K562 (cell line): ENCODE data around the gene CSF2. TPM values are rescaled to one million over a fixed set of nuclear protein-coding genes. Genes with fewer than 3 reads are reported as not detected.

Experiments
- BHLHE40 ChIP-seq: IDR thresholded peaks from 2 replicates; pipeline ENCODE4 v1.6.1; 2011; ENCODE audit warnings: low read length, improper control_type of control experiment
- CTCF ChIP-seq, 3 experiments: IDR thresholded peaks in 2 of 3; conservative IDR thresholded peaks in 1 of 3; 2 replicates each; pipeline ENCODE4 v1.5.1; 2011 to 2012; ENCODE audit warnings: low read length in 3 of 3, mild to moderate bottlenecking in 3 of 3, control low read depth in 2 of 3, improper control_type of control experiment in 1 of 3, inconsistent platforms in 1 of 3, low read depth in 1 of 3, mixed read lengths in 1 of 3, moderate library complexity in 1 of 3; ENCODE audit not compliant: insufficient read depth in 2 of 3
- E2F3 ChIP-seq: fragments of 250-450 bp; sonication (Bioruptor Pico); IDR thresholded peaks from 2 replicates; pipeline ENCODE4 v1.4.0; 2020; ENCODE audit warnings: mild to moderate bottlenecking
- FOSL1 ChIP-seq: fragments of 200-800 bp; sonication (Bioruptor generic); conservative IDR thresholded peaks from 2 replicates; pipeline ENCODE4 v1.6.1; 2016; ENCODE audit warnings: missing genetic modification characterization, missing compliant biosample characterization
- MAFF ChIP-seq: IDR thresholded peaks from 2 replicates; pipeline ENCODE4 v1.6.1; 2012; ENCODE audit warnings: low read length, improper control_type of control experiment
- MAX ChIP-seq: sonication (generic); formaldehyde crosslinking; IDR thresholded peaks from 2 replicates; pipeline ENCODE4 v1.9.0; 2022; ENCODE audit warnings: mild to moderate bottlenecking, missing genetic modification reagents
- MCM2 ChIP-seq: fragments of 450-650 bp; IDR thresholded peaks from 2 replicates; pipeline ENCODE4 v1.6.1; 2017; ENCODE audit warnings: low read depth, mild to moderate bottlenecking
- MXI1 ChIP-seq: IDR thresholded peaks from 2 replicates; pipeline ENCODE4 v1.6.1; 2011; ENCODE audit warnings: low read depth, mild to moderate bottlenecking, improper control_type of control experiment, low read length
- NR2C1 ChIP-seq, 2 experiments: fragments of 450-650 bp; IDR thresholded peaks; 2 replicates each; pipeline ENCODE4 v1.6.1; 2017; ENCODE audit warnings: mild to moderate bottlenecking in 2 of 2, antibody characterized with exemption in 1 of 2, inconsistent platforms in 1 of 2, missing compliant biosample characterization in 1 of 2, missing genetic modification characterization in 1 of 2
- RAD21 ChIP-seq, 2 experiments: fragments of 250-450 bp in 1 of 2; fragments of 450-650 bp in 1 of 2; sonication (Bioruptor Pico) in 1 of 2; formaldehyde crosslinking in 1 of 2; IDR thresholded peaks in 1 of 2; conservative IDR thresholded peaks in 1 of 2; 2 replicates each; pipeline versions ENCODE4 v1.4.0 to v1.8.0; 2020 to 2022; ENCODE audit warnings: mild to moderate bottlenecking in 2 of 2, moderate library complexity in 1 of 2
- RNF2 ChIP-seq: sonication (generic); IDR thresholded peaks from 2 replicates; pipeline ENCODE4 v1.6.1; 2016
- SREBF2 ChIP-seq: sonication (generic); formaldehyde crosslinking; IDR thresholded peaks from 2 replicates; pipeline ENCODE4 v1.4.0; 2020; ENCODE audit warnings: mild to moderate bottlenecking, missing genetic modification reagents
- TFAM ChIP-seq: fragments of 250-450 bp; sonication (Bioruptor Pico); conservative IDR thresholded peaks from 2 replicates; pipeline ENCODE4 v1.5.0; 2021; ENCODE audit warnings: mild to moderate bottlenecking, moderate library complexity
- ZNF212 ChIP-seq: fragments of 450-650 bp; formaldehyde crosslinking; IDR thresholded peaks from 2 replicates; pipeline ENCODE4 v1.4.0; 2020; ENCODE audit warnings: mild to moderate bottlenecking
- ZNF316 ChIP-seq: fragments of 450-650 bp; IDR thresholded peaks from 2 replicates; pipeline ENCODE4 v1.6.1; 2016
- ZNF584 ChIP-seq: fragments of 200-800 bp; sonication (Bioruptor generic); IDR thresholded peaks from 2 replicates; pipeline ENCODE4 v1.6.1; 2016; ENCODE audit warnings: low read depth, mild to moderate bottlenecking, missing genetic modification characterization, missing compliant biosample characterization
- ZNF717 ChIP-seq: fragments of 250-450 bp; sonication (Bioruptor Pico); IDR thresholded peaks from 2 replicates; pipeline ENCODE4 v1.5.0; 2021
- ZNF778 ChIP-seq: fragments of 450-650 bp; formaldehyde crosslinking; IDR thresholded peaks from 2 replicates; pipeline ENCODE4 v1.4.0; 2020; ENCODE audit warnings: mild to moderate bottlenecking, moderate library complexity
- polyA plus RNA-seq, 8 experiments: library from polyadenylated mRNA; depleted of rRNA in 4 of 8; stranded (reverse) in 5 of 8; unstranded in 3 of 8; fragments of >200 nt; fragmentation: Nextera tagmentation in 2 of 8; fragmentation: Illumina TruSeq in 1 of 8; extraction: Ambion mirVana in 2 of 8; extraction: Trizol in 1 of 8; gene quantifications; 2 replicates each; pipeline versions ENCODE4 v1.2.1 to v1.2.3, GENCODE V29; 2011 to 2014; ENCODE audit warnings: inconsistent platforms in 1 of 8, missing spikeins in 1 of 8
- total RNA-seq, 7 experiments: library from RNA; depleted of rRNA in 6 of 7; stranded (reverse); fragments of >200 nt in 6 of 7; fragmentation: Illumina TruSeq in 2 of 7; extraction: Trizol in 2 of 7; gene quantifications; 2 replicates each; pipeline versions ENCODE4 v1.2.1 to v1.2.3, GENCODE V29; 2011 to 2021; ENCODE audit warnings: low replicate concordance in 1 of 7
- TF ChIP-seq, protein P1 (sequence below): fragments of 200-400 bp; formaldehyde crosslinking; IDR thresholded peaks from 2 replicates; pipeline ENCODE4 v1.6.1; 2017; ENCODE audit warnings: mild to moderate bottlenecking, low read depth, low read length, moderate library complexity
- TF ChIP-seq, protein P2 (sequence below): fragments of 250-450 bp; sonication (Bioruptor Pico); IDR thresholded peaks from 2 replicates; pipeline ENCODE4 v1.8.0; 2022; ENCODE audit warnings: inconsistent platforms, mild to moderate bottlenecking, moderate library complexity, borderline replicate concordance
- TF ChIP-seq, protein P3 (sequence below), 2 experiments: IDR thresholded peaks; 2 replicates each; pipeline ENCODE4 v1.6.1; 2012; ENCODE audit warnings: improper control_type of control experiment in 2 of 2, low read depth in 2 of 2, low read length in 2 of 2, borderline replicate concordance in 1 of 2

CSF2 gene
- total and polyA plus RNA-seq, 9 of the 15 experiments (the other 6 are each of a cell fraction or from before 2014, with no cell fraction given): 0.25 to 0.29 TPM; not detected in 7

- TF ChIP-seq RAD21 (CRISPR knock-in tag; conservative IDR thresholded peaks at IDR 0.05 in 1 of 2, IDR thresholded peaks at IDR 0.05 in 1 of 2) (peak; percentile 60 to 85), MCM2 (no peak), ZNF778 (CRISPR knock-in tag) (no peak), E2F3 (CRISPR knock-in tag) (no peak), ZNF717 (CRISPR knock-in tag) (no peak), FOSL1 (0 out of 2 replicates have a peak, but pooled peaks have one; percentile 7), MAFF (no peak), RNF2 (no peak), TFAM (CRISPR knock-in tag) (no peak), SREBF2 (CRISPR knock-in tag) (no peak), MXI1 (no peak), ZNF212 (no peak), NR2C1 (IDR thresholded peaks at IDR 0.05) (no peak), NR2C1 (tag; IDR thresholded peaks at IDR 0.05) (no peak), BHLHE40 (no peak; the same call in 1 of the 2 replicates), ZNF584 (CRISPR knock-in tag) (no peak), CTCF (IDR thresholded peaks at IDR 0.05 in 2 of 3, conservative IDR thresholded peaks at IDR 0.05 in 1 of 3; ENCODE audit: insufficient read depth in 2 of 3, low read depth in 1 of 3, low read length in 3 of 3) (peak; percentile 91 to 95 (median 94)), ZNF316 (no peak), MAX (peak; percentile 45; the same call in 1 of the 2 replicates)
- TF ChIP-seq, protein P1, sequence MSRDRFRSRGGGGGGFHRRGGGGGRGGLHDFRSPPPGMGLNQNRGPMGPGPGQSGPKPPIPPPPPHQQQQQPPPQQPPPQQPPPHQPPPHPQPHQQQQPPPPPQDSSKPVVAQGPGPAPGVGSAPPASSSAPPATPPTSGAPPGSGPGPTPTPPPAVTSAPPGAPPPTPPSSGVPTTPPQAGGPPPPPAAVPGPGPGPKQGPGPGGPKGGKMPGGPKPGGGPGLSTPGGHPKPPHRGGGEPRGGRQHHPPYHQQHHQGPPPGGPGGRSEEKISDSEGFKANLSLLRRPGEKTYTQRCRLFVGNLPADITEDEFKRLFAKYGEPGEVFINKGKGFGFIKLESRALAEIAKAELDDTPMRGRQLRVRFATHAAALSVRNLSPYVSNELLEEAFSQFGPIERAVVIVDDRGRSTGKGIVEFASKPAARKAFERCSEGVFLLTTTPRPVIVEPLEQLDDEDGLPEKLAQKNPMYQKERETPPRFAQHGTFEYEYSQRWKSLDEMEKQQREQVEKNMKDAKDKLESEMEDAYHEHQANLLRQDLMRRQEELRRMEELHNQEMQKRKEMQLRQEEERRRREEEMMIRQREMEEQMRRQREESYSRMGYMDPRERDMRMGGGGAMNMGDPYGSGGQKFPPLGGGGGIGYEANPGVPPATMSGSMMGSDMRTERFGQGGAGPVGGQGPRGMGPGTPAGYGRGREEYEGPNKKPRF: no peak
- TF ChIP-seq, protein P2, sequence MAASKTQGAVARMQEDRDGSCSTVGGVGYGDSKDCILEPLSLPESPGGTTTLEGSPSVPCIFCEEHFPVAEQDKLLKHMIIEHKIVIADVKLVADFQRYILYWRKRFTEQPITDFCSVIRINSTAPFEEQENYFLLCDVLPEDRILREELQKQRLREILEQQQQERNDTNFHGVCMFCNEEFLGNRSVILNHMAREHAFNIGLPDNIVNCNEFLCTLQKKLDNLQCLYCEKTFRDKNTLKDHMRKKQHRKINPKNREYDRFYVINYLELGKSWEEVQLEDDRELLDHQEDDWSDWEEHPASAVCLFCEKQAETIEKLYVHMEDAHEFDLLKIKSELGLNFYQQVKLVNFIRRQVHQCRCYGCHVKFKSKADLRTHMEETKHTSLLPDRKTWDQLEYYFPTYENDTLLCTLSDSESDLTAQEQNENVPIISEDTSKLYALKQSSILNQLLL (CRISPR knock-in tag): no peak
- TF ChIP-seq, protein P3, sequence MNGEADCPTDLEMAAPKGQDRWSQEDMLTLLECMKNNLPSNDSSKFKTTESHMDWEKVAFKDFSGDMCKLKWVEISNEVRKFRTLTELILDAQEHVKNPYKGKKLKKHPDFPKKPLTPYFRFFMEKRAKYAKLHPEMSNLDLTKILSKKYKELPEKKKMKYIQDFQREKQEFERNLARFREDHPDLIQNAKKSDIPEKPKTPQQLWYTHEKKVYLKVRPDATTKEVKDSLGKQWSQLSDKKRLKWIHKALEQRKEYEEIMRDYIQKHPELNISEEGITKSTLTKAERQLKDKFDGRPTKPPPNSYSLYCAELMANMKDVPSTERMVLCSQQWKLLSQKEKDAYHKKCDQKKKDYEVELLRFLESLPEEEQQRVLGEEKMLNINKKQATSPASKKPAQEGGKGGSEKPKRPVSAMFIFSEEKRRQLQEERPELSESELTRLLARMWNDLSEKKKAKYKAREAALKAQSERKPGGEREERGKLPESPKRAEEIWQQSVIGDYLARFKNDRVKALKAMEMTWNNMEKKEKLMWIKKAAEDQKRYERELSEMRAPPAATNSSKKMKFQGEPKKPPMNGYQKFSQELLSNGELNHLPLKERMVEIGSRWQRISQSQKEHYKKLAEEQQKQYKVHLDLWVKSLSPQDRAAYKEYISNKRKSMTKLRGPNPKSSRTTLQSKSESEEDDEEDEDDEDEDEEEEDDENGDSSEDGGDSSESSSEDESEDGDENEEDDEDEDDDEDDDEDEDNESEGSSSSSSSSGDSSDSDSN (IDR thresholded peaks at IDR 0.05; ENCODE audit: borderline replicate concordance in 1 of 2, low read depth in 2 of 2, low read length in 2 of 2): no peak
Measured at GRCh38 chr5:132064738-132065331, 8.8 kb upstream of the CSF2 start (continued).
